Adrenal gland (tissue), 19 donors: ENCODE measurements around the gene SLC36A4. TPM values are rescaled to one million over a fixed set of nuclear protein-coding genes. Genes with fewer than 3 reads are reported as not detected.
"Not testable (repeated sequence)": the region's sequence is repeated elsewhere in the genome, so short reads cannot be mapped to it uniquely, and the experiment has no call there.

Experiments
- DNase-seq, 7 donors: peaks; one replicate each; pipeline ENCODE4 v3.0.0-alpha.2; 2019 to 2020
- H3K27ac ChIP-seq, 5 donors: fragments of 200-600 bp; sonication (generic) in 4 of 5; 1 replicate in 3 of 5; 2 replicates in 2 of 5; pipeline versions ENCODE4 v1.5.1 to v1.8.0; 2016 to 2020; ENCODE audit warnings: mild to moderate bottlenecking in 1 of 5
- H3K27me3 ChIP-seq: fragments of 200-600 bp; 2 replicates; pipeline ENCODE4 v1.8.0; 2021
- H3K36me3 ChIP-seq, 2 donors: fragments of 200-600 bp; replicated peaks in 1 of 2; 1 replicate in 1 of 2; 2 replicates in 1 of 2; pipeline versions ENCODE4 v1.5.1 to v1.8.0; 2018 to 2022
- H3K4me1 ChIP-seq, 2 donors: fragments of 200-600 bp; replicated peaks in 1 of 2; 1 replicate in 1 of 2; 2 replicates in 1 of 2; pipeline versions ENCODE4 v1.5.1 to v1.8.0; 2018 to 2021
- H3K4me3 ChIP-seq, 4 donors: fragments of 200-600 bp; sonication (generic) in 3 of 4; one replicate each; pipeline ENCODE4 v1.5.1; 2016 to 2018
- H3K9me3 ChIP-seq, 3 donors: fragments of 200-600 bp; sonication (generic) in 1 of 3; replicated peaks in 1 of 3; 1 replicate in 2 of 3; 2 replicates in 1 of 3; pipeline versions ENCODE4 v1.5.1 to v1.8.0; 2016 to 2021
- CTCF ChIP-seq, 6 experiments: fragments of 450-650 bp in 4 of 6; fragments of 200-600 bp in 2 of 6; sonication (generic) in 1 of 6; IDR thresholded peaks; 1 replicate in 5 of 6; 2 replicates in 1 of 6; pipeline versions ENCODE4 v1.5.1 to v1.8.0; 2016 to 2021; ENCODE audit warnings: antibody characterized with exemption in 6 of 6, mild to moderate bottlenecking in 2 of 6, moderate library complexity in 1 of 6
- POLR2A ChIP-seq, 2 donors: fragments of 450-650 bp; IDR thresholded peaks; one replicate each; pipeline ENCODE4 v1.6.1; 2017; ENCODE audit warnings: antibody characterized with exemption in 2 of 2, mild to moderate bottlenecking in 2 of 2, moderate library complexity in 1 of 2
- WGBS, 4 donors: extraction: QIAGEN DNeasy Blood & Tissue Kit in 2 of 4; methylation state at CpG; one replicate each; pipeline versions ENCODE4 v1.1.5 to v1.1.7; 2013 to 2017; 5-methylcytosine and 5-hydroxymethylcytosine counted together
- intact Hi-C, 2 donors: fragments of 100-400 bp; cut with DNase I; formaldehyde crosslinking; loops; one replicate each; pipeline versions ENCODE4 v1.14.1 to v1.15.0; 2022 to 2023
- long read RNA-seq, 10 donors: library from polyadenylated mRNA in 3 of 10; unstranded in 2 of 10; stranded (forward) in 1 of 10; transcript quantifications; one replicate each; pipeline ENCODE4 v2.0.0 and lab custom pipeline, GENCODE V29; 2021 to 2026
- polyA plus RNA-seq, 3 donors: library from polyadenylated mRNA; stranded (reverse); fragments of 200-250 nt in 2 of 3; fragments of 350-450 nt in 1 of 3; fragmentation: Illumina TruSeq in 1 of 3; extraction: RNeasy Lipid Tissue Mini Kit (QIAGEN cat#74804) in 1 of 3; gene quantifications; one replicate each; pipeline ENCODE4 v1.2.3, GENCODE V29; 2013 to 2014
- total RNA-seq, 9 donors: library from RNA; depleted of rRNA in 4 of 9; stranded (reverse); fragments of >200 nt in 4 of 9; fragments of 120-200 nt in 1 of 9; fragmentation: NEBNext Ultra II Directional in 1 of 9; extraction: Animal tissue kit (Norgen Biotek cat#: 25700) in 1 of 9; gene quantifications; one replicate each; pipeline versions ENCODE4 v1.1.0 to v1.2.4, GENCODE V29; 2013 to 2023
- donor health status: healthy with polysubstance abuse.
- donor health status: Bipolar disorder and iron deficiency.
- donor health status: DM: yes; HTN: yes; CAD: no.
- donor health status: DM: no; HTN: no; CAD: no.
- donor health status: DM: no; HTN: no; CAD: no.
- donor health status: DM: yes; HTN: yes; CAD: no.

SLC36A4 gene
- total RNA-seq (10 to 100 TPM in 7 of 9 donors, 1 to 10 TPM in 2; 5.0 to 21.2 (median 12.5) TPM), polyA plus RNA-seq (10 to 100 TPM in 1 of 3 donors, 1 to 10 TPM in 2; 4.6 to 24.0 (median 5.9) TPM)
- long read RNA-seq, donor 1, full-length matches to known transcripts, result 8 of 13 reads
- long read RNA-seq, donor 1, partial matches to known transcripts, result 5 of 13 reads
- long read RNA-seq, donor 1, other reads (novel, unspliced or antisense), result 0 of 13 reads
- long read RNA-seq, donor 2, full-length matches to known transcripts, result 9 of 14 reads
- long read RNA-seq, donor 2, partial matches to known transcripts, result 5 of 14 reads
- long read RNA-seq, donor 2, other reads (novel, unspliced or antisense), result 0 of 14 reads
- long read RNA-seq, donor 3, full-length matches to known transcripts, result 7 of 7 reads
- long read RNA-seq, donor 3, partial matches to known transcripts, result 0 of 7 reads
- long read RNA-seq, donor 3, other reads (novel, unspliced or antisense), result 0 of 7 reads
- long read RNA-seq, donor 4, full-length matches to known transcripts, result 3 of 4 reads
- long read RNA-seq, donor 4, partial matches to known transcripts, result 0 of 4 reads
- long read RNA-seq, donor 4, other reads (novel, unspliced or antisense), result 1 of 4 reads
- long read RNA-seq, donor 5, full-length matches to known transcripts, result 12 of 18 reads
- long read RNA-seq, donor 5, partial matches to known transcripts, result 0 of 18 reads
- long read RNA-seq, donor 5, other reads (novel, unspliced or antisense), result 6 of 18 reads
- long read RNA-seq, donor 6, full-length matches to known transcripts, result 2 of 3 reads
- long read RNA-seq, donor 6, partial matches to known transcripts, result 0 of 3 reads
- long read RNA-seq, donor 6, other reads (novel, unspliced or antisense), result 1 of 3 reads
- long read RNA-seq, donor 7, full-length matches to known transcripts, result 4 of 4 reads
- long read RNA-seq, donor 7, partial matches to known transcripts, result 0 of 4 reads
- long read RNA-seq, donor 7, other reads (novel, unspliced or antisense), result 0 of 4 reads
- long read RNA-seq, donor 8, full-length matches to known transcripts, result 10 of 20 reads
- long read RNA-seq, donor 8, partial matches to known transcripts, result 10 of 20 reads
- long read RNA-seq, donor 8, other reads (novel, unspliced or antisense), result 0 of 20 reads
- long read RNA-seq, donor 9, full-length matches to known transcripts, result 1 of 1 reads
- long read RNA-seq, donor 9, partial matches to known transcripts, result 0 of 1 reads
- long read RNA-seq, donor 9, other reads (novel, unspliced or antisense), result 0 of 1 reads
- long read RNA-seq, donor 10, full-length matches to known transcripts, result 2 of 2 reads
- long read RNA-seq, donor 10, partial matches to known transcripts, result 0 of 2 reads
- long read RNA-seq, donor 10, other reads (novel, unspliced or antisense), result 0 of 2 reads

- DNase-seq, result peak; percentile 92 to 98 (median 96)
- peak in 1 of 6 experiments; percentile 1 for TF ChIP-seq CTCF (IDR thresholded peaks at IDR 0.05)
- peak; percentile 82 to 90 for TF ChIP-seq POLR2A (IDR thresholded peaks at IDR 0.05)
- Histone ChIP-seq H3K36me3 (no peaks in the 10 kb centered on the region), H3K4me3 (peak within 1 kb of the TSS; percentile 40 to 80 (median 71)), H3K4me1 (peaks cover 0 to 3% of the 10 kb centered on the region in 2 donors), H3K27ac (peak within 1 kb of the TSS; percentile 95 to 99 (median 98)), H3K27me3 (no peaks in the 10 kb centered on the region), H3K9me3 (no peaks in the 10 kb centered on the region)
- intact Hi-C loops, result no loop called here
- WGBS, 4 donors, result 0 to 1% (median 1%) methylated on average over 17 to 81 of the region's 81 CpGs
These were observed at the start of gene SLC36A4 for GRCh38 chr11:93197380-93198214. TSS of gene SLC36A4 (minus strand) at chr11:93197991. CDS start at chr11:93197832, 159 bp downstream.

GRCh38 chr11:93246790-93247189 lies 49.0 kb upstream of the SLC36A4 start:
- H3K9me3 ChIP-seq, H3K27me3 ChIP-seq, intact Hi-C loops, H3K27ac ChIP-seq, H3K36me3 ChIP-seq, H3K4me3 ChIP-seq, DNase-seq: not testable (repeated sequence)
- H3K4me1 ChIP-seq, result peaks cover 9 to 12% of the 10 kb centered on the region in 2 donors
- WGBS, 4 donors, result 90 to 96% (median 95%) methylated on average over 3 of the region's 3 CpGs

GRCh38 chr11:93244018-93244417 lies 46.2 kb upstream of the SLC36A4 start:
- Histone ChIP-seq H3K27me3 (no peaks in the 10 kb centered on the region), H3K4me1 (no peaks in the 10 kb centered on the region), H3K4me3 (no peak overlapping the region), H3K9me3 (no peaks in the 10 kb centered on the region), H3K36me3 (no peaks in the 10 kb centered on the region), H3K27ac (no peak overlapping the region)
- 83 to 87% (median 85%) methylated on average over 1 of the region's 1 CpG for WGBS, 4 donors
- no peak for DNase-seq
- TF ChIP-seq POLR2A (IDR thresholded peaks at IDR 0.05), result no peak
- intact Hi-C loops, result no loop called here

GRCh38 chr11:93239966-93240365 lies 42.2 kb upstream of the SLC36A4 start:
- intact Hi-C loops, result loop anchor here (5.0 kb wide), 2 partner anchors 302 to 412 kb away; partner anchors contain the start of gene SMCO4 (in 2 of the 2)
- Histone ChIP-seq H3K9me3 (no peaks in the 10 kb centered on the region), H3K4me1 (peaks cover 4 to 12% of the 10 kb centered on the region in 2 donors), H3K27ac (no peak overlapping the region), H3K27me3 (no peaks in the 10 kb centered on the region), H3K36me3 (no peaks in the 10 kb centered on the region), H3K4me3 (no peak overlapping the region)
- 68 to 78% (median 72%) methylated on average over 3 of the region's 3 CpGs for WGBS, 4 donors
- no peak for TF ChIP-seq POLR2A (IDR thresholded peaks at IDR 0.05)
- DNase-seq, result no peak
